Fibroblast of skin of left biceps (primary cell): ENCODE measurements around the gene FOXN1.
"Not testable (repeated sequence)": the region's sequence is repeated elsewhere in the genome, so short reads cannot be mapped to it uniquely, and the experiment has no call there.

Experiments
- DNase-seq, 2 experiments: peaks; one replicate each; pipeline ENCODE4 v3.0.0-alpha.2; 2013; ENCODE audit warnings: low read depth in 2 of 2

The FOXN1 gene

GRCh38 chr17:28573966-28574480, 67.9 kb downstream of the FOXN1 start:
- no peak for DNase-seq

GRCh38 chr17:28574526-28574925, 68.4 kb downstream of the FOXN1 start:
- DNase-seq: no peak

GRCh38 chr17:28575126-28575795, 69.1 kb downstream of the FOXN1 start:
- DNase-seq: no peak

GRCh38 chr17:28576016-28576415, 69.9 kb downstream of the FOXN1 start:
- not testable (repeated sequence) for DNase-seq

- peak; percentile 72 to 76 for DNase-seq
Measured at GRCh38 chr17:28576758-28577465, 70.8 kb downstream of the FOXN1 start, which contains the start of gene ALDOC. Gene ALDOC (minus strand): TSS chr17:28576895. CDS start chr17:28575532, 1,363 bp downstream.

GRCh38 chr17:28577466-28577824, 71.3 kb downstream of the FOXN1 start:
- DNase-seq: no peak

- no peak for DNase-seq
Measured at GRCh38 chr17:28578246-28579195, 72.4 kb downstream of the FOXN1 start.

GRCh38 chr17:28579526-28579925, 73.4 kb downstream of the FOXN1 start:
- DNase-seq: no peak

- DNase-seq: no peak
Measured at GRCh38 chr17:28580959-28581358, 74.8 kb downstream of the FOXN1 start.

- DNase-seq: no peak
Measured at GRCh38 chr17:28582513-28582912, 76.4 kb downstream of the FOXN1 start.

- no peak for DNase-seq
Measured at GRCh38 chr17:28584434-28584833, 78.3 kb downstream of the FOXN1 start.

GRCh38 chr17:28585851-28586250, 79.7 kb downstream of the FOXN1 start:
- DNase-seq: no peak
